Keratinocyte (primary cell): ENCODE measurements around the gene VAV2. TPM values are rescaled to one million over a fixed set of nuclear protein-coding genes. Genes with fewer than 3 reads are reported as not detected.

Source experiments
- DNase-seq: peaks from one replicate; pipeline ENCODE4 v3.0.0-alpha.2; 2011; ENCODE audit warnings: low read depth, missing footprints, low spot score
- FAIRE-seq: peaks from 2 replicates; lab custom pipeline; 2011; peaks lifted over from hg19 to GRCh38; lab: Jason Lieb, UNC
- H2AFZ ChIP-seq: 2 replicates; pipeline ENCODE4 v1.6.0; 2012; ENCODE audit warnings: low read length, control low read depth, inconsistent platforms; ENCODE audit not compliant: control insufficient read depth
- H3K27ac ChIP-seq: 2 replicates; pipeline ENCODE4 v1.5.1; 2011; ENCODE audit warnings: low read length; ENCODE audit not compliant: control insufficient read depth, insufficient read depth
- H3K27me3 ChIP-seq: 3 replicates; pipeline ENCODE4 v1.6.0; 2011; ENCODE audit warnings: low read length; ENCODE audit not compliant: control insufficient read depth, insufficient read depth; ENCODE audit errors: extremely low read depth
- H3K36me3 ChIP-seq, 2 experiments: 2 replicates in 1 of 2; 3 replicates in 1 of 2; pipeline ENCODE4 v1.5.1; 2011; ENCODE audit warnings: low read length in 2 of 2, mild to moderate bottlenecking in 1 of 2; ENCODE audit not compliant: control insufficient read depth in 2 of 2, insufficient read depth in 2 of 2; ENCODE audit errors: extremely low read depth in 1 of 2
- H3K4me1 ChIP-seq: 3 replicates; pipeline ENCODE4 v1.5.1; 2011; ENCODE audit warnings: low read length; ENCODE audit not compliant: control insufficient read depth, insufficient read depth; ENCODE audit errors: extremely low read depth
- H3K4me2 ChIP-seq: 3 replicates; pipeline ENCODE4 v1.6.0; 2011; ENCODE audit warnings: low read depth, low read length; ENCODE audit not compliant: control insufficient read depth, insufficient read depth; ENCODE audit errors: extremely low read depth
- H3K4me3 ChIP-seq, 3 experiments: fragments of 200-600 bp in 1 of 3; sonication (generic) in 1 of 3; 2 replicates in 2 of 3; 3 replicates in 1 of 3; pipeline ENCODE4 v1.5.1; 2011 to 2016; ENCODE audit warnings: low read length in 3 of 3, mild to moderate bottlenecking in 3 of 3, control low read depth in 2 of 3, inconsistent platforms in 1 of 3, low read depth in 1 of 3, mixed read lengths in 1 of 3, mixed run types in 1 of 3, moderate library complexity in 1 of 3; ENCODE audit not compliant: control insufficient read depth in 2 of 3, insufficient read depth in 2 of 3; ENCODE audit errors: extremely low read depth in 1 of 3
- H3K79me2 ChIP-seq: 2 replicates; pipeline ENCODE4 v1.6.0; 2012; ENCODE audit warnings: low read length; ENCODE audit not compliant: control insufficient read depth, insufficient read depth
- H3K9ac ChIP-seq: 3 replicates; pipeline ENCODE4 v1.6.0; 2011; ENCODE audit warnings: low read length; ENCODE audit not compliant: control insufficient read depth, insufficient read depth; ENCODE audit errors: extremely low read depth
- H3K9me1 ChIP-seq: 3 replicates; pipeline ENCODE4 v1.6.0; 2011; ENCODE audit warnings: low read length; ENCODE audit not compliant: control insufficient read depth, insufficient read depth; ENCODE audit errors: extremely low read depth
- H3K9me3 ChIP-seq: 2 replicates; pipeline ENCODE4 v1.5.1; 2012; ENCODE audit warnings: low read depth, low read length; ENCODE audit not compliant: control insufficient read depth
- H4K20me1 ChIP-seq: 3 replicates; pipeline ENCODE4 v1.6.0; 2011; ENCODE audit warnings: low read length; ENCODE audit not compliant: control insufficient read depth, insufficient read depth; ENCODE audit errors: extremely low read depth
- CTCF ChIP-seq, 3 experiments: IDR thresholded peaks in 1 of 3; conservative IDR thresholded peaks in 1 of 3; optimal IDR thresholded peaks in 1 of 3; 2 replicates in 2 of 3; 3 replicates in 1 of 3; pipeline versions ENCODE3 to v1.5.1; 2011; ENCODE audit warnings: low read length in 3 of 3, mild to moderate bottlenecking in 3 of 3, moderate library complexity in 2 of 3, control low read depth in 1 of 3, inconsistent platforms in 1 of 3; ENCODE audit not compliant: insufficient read depth in 2 of 3; ENCODE audit errors: extremely low read depth in 1 of 3
- EZH2 ChIP-seq: IDR thresholded peaks from one replicate; pipeline ENCODE4 v1.6.1; 2012; ENCODE audit warnings: inconsistent platforms, mild to moderate bottlenecking, low read length, moderate library complexity
- dilution Hi-C: fragments of 300-500 bp; cut with MboI; formaldehyde crosslinking; loops from one replicate; pipeline ENCODE4 v1.7.0; 2020; ENCODE audit warnings: low sequenced_read_pairs; ENCODE audit not compliant: extremely low pct_ligation_motif_present
- polyA plus RNA-seq, 5 experiments: library from polyadenylated mRNA; depleted of rRNA in 3 of 5; stranded (reverse) in 3 of 5; stranded (forward) in 1 of 5; unstranded in 1 of 5; fragments of >200 nt; gene quantifications; 1 replicate in 1 of 5; 2 replicates in 3 of 5; 3 replicates in 1 of 5; pipeline versions ENCODE4 v1.2.1 to v1.2.3, GENCODE V29; 2011 to 2012; ENCODE audit warnings: missing spikeins in 2 of 5, low read depth in 1 of 5, low replicate concordance in 1 of 5

VAV2 gene
- polyA plus RNA-seq, 1 donor (not counting 4 experiments of a cell fraction or from before 2014, with no cell fraction given): 16.4 TPM

GRCh38 chr9:133939845-133940244 is 52.3 kb downstream of the VAV2 start:
- DNase-seq (no peak), FAIRE-seq (no peak)
- peaks cover 17% of the 10 kb centered on the region in 2 experiments for H3K36me3 ChIP-seq
- no peak for TF ChIP-seq CTCF (optimal IDR thresholded peaks at IDR 0.05 in 1 of 3, IDR thresholded peaks at IDR 0.05 in 1 of 3, conservative IDR thresholded peaks at IDR 0.05 in 1 of 3; ENCODE audit: extremely low read depth in 1 of 3, insufficient read depth in 2 of 3, low read length in 3 of 3)
- no peak for TF ChIP-seq EZH2
- H3K27ac ChIP-seq: no peak overlapping the region
- H3K9me3 ChIP-seq: no peaks in the 10 kb centered on the region
- H3K9ac ChIP-seq: no peak overlapping the region
- no peak overlapping the region for H3K4me3 ChIP-seq
- dilution Hi-C loops: no loop called here
- H3K79me2 ChIP-seq: peaks cover 62% of the 10 kb centered on the region
- no peaks in the 10 kb centered on the region for H3K27me3 ChIP-seq
- H3K9me1 ChIP-seq: peaks cover 9% of the 10 kb centered on the region
- peaks cover 9% of the 10 kb centered on the region for H3K4me1 ChIP-seq
- H2AFZ ChIP-seq: no peak overlapping the region
- H3K4me2 ChIP-seq: no peak overlapping the region
- H4K20me1 ChIP-seq: peaks cover 22% of the 10 kb centered on the region

- Histone ChIP-seq H3K9me3 (no peaks in the 10 kb centered on the region), H3K27me3 (no peaks in the 10 kb centered on the region), H3K27ac (no peak overlapping the region), H4K20me1 (peaks cover 19% of the 10 kb centered on the region), H3K9me1 (peaks cover 4% of the 10 kb centered on the region), H3K9ac (no peak overlapping the region), H2AFZ (no peak overlapping the region), H3K4me2 (no peak overlapping the region), H3K36me3 (peaks cover 17% of the 10 kb centered on the region in 2 experiments), H3K4me1 (peaks cover 4% of the 10 kb centered on the region), H3K4me3 (no peak overlapping the region), H3K79me2 (peaks cover 62% of the 10 kb centered on the region)
- no peak for DNase-seq
- no peak for TF ChIP-seq EZH2
- TF ChIP-seq CTCF (optimal IDR thresholded peaks at IDR 0.05 in 1 of 3, IDR thresholded peaks at IDR 0.05 in 1 of 3, conservative IDR thresholded peaks at IDR 0.05 in 1 of 3; ENCODE audit: extremely low read depth in 1 of 3, insufficient read depth in 2 of 3, low read length in 3 of 3): no peak
- no peak for FAIRE-seq
- dilution Hi-C loops: no loop called here
These were observed 52.8 kb downstream of the VAV2 start for GRCh38 chr9:133939171-133939785.
